Astrocyte (in vitro differentiated cells and primary cell): Measurements from ENCODE around the gene MDN1.

Experiments
- EZH2 ChIP-seq: IDR thresholded peaks from 2 replicates; pipeline ENCODE4 v1.6.1; 2012; ENCODE audit warnings: mild to moderate bottlenecking, low read length, inconsistent platforms; ENCODE audit not compliant: insufficient read depth
- TF ChIP-seq, protein P1 (sequence below): IDR thresholded peaks from 2 replicates; pipeline ENCODE4 v1.5.1; 2011; ENCODE audit warnings: low read depth, mild to moderate bottlenecking, inconsistent platforms, low read length, moderate library complexity; ENCODE audit not compliant: insufficient read depth

GRCh38 chr6:89706121-89706520 is 113.5 kb downstream of the MDN1 start:
- TF ChIP-seq, protein P1, sequence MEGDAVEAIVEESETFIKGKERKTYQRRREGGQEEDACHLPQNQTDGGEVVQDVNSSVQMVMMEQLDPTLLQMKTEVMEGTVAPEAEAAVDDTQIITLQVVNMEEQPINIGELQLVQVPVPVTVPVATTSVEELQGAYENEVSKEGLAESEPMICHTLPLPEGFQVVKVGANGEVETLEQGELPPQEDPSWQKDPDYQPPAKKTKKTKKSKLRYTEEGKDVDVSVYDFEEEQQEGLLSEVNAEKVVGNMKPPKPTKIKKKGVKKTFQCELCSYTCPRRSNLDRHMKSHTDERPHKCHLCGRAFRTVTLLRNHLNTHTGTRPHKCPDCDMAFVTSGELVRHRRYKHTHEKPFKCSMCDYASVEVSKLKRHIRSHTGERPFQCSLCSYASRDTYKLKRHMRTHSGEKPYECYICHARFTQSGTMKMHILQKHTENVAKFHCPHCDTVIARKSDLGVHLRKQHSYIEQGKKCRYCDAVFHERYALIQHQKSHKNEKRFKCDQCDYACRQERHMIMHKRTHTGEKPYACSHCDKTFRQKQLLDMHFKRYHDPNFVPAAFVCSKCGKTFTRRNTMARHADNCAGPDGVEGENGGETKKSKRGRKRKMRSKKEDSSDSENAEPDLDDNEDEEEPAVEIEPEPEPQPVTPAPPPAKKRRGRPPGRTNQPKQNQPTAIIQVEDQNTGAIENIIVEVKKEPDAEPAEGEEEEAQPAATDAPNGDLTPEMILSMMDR: no peak
- TF ChIP-seq EZH2: no peak
